ENCODE results near the gene ETV2.
"Not testable (repeated sequence)": the region's sequence is repeated elsewhere in the genome, so short reads cannot be mapped to it uniquely, and the experiment has no call there.

ETV2 gene

DNA sequence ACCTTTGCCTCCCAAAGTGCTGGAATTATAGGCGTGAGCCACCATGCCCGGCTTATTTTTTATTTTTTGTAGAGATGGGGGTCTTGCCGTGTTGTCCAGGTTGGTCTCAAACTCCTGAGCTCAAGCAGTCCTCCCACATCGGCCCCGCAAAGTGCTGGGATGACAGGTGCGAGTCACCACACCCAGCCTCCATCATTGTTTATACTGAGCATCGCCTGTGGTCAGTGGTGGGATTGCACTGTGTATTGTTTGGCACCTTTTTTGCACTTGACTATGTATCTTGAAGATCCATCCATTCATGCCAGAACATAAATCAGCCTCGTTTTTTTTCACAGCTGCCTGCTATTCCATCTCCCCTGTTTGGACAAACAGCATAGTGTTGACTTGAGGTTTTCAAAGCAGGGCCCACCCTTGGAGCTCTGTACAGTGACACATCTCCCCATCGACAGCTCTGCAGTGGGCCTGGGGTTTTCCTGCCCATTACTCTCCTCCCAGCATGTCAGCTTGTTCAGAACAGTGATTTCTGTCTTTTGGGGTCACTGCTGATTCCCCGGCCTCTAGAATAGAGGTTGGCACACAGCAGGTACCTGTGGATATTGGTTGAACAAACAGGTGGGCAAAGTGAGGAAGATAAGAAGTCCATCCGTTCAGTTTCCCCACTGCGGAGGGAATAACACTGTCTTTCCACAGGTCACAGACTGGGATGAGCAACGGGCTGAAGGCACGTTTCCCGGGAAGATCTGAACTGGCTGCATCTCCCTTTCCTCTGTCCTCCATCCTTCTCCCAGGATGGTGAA lies 16.6 kb downstream of the ETV2 start:
- DNase-seq (ENCODE audit: low read depth) = peak; percentile 22

DNA sequence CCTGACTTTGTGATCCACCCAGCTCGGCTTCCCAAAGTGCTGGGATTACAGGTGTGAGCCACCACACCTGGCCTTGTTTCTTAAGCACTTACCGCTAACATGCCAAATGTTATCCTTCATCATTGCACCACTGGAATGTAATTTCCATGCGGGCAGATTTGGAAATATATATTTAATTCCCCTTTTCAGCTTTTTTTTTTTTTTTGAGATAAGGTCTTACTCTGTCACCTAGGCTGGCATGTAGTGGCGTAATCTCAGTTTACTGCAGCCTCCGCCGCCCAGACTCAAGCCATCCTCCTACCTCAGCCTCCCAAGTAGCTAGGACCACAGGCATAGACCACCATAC lies 20.4 kb downstream of the ETV2 start:
- no peak for DNase-seq (ENCODE audit: low read depth)

DNA sequence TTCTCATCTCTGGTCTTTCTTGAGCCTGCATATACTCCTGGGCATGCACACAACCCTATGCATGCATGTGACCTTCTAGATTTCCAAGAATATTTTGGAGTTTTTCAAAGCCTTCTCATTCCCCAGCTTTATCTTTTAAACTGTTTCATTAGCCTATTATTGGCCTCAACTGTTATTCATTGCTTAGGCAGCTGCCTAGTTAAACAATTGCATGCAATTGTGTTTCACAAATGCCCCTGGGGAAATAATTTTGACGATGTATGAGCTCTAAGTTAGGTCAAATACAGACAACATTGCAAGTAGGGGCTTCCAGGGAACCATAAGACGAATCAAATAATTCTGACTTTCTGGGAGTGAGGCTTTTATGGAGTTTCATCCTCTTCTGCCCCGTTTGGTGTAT lies 22.4 kb downstream of the ETV2 start:
- DNase-seq (ENCODE audit: low read depth) = no peak

DNA sequence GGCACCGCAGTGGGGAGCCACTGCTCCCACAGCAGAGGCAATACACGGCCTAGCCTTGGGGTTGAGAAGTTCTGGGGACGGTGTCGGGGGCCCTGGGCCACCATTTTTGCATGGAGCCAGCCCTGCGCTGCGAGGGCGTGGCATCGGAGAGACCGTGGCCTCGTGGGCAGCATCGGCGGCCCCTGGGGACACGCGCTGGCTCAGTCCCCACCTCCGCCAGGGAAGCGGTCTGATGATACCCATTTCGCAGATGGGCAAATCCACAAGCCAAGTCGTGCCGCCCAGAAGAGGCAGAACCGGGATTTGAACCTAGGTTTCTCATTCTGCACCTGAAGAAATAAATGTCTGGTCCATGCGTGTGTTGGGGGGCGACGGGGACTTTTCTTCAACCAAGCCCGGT lies 23.6 kb downstream of the ETV2 start:
- DNase-seq (ENCODE audit: low read depth) = no peak

DNA sequence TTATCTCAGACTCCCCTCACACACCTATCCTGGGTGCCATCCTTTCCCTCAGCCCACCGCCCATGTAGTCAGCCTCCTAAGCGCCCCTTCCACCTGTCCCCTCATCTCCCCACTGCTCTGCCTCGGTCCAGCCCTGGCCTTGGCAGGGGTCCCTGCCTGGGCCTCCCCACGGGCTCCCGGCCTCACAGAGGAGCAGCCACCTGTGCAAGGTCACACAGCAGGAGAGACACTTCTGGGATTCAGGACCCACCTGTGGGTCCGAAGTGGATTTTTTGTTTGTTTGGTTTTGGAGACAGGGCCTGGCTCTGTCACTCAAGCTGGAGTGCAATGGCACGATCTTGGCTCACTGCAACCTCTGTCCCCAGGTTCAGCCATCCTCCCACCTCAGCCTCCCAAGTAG lies 24.1 kb downstream of the ETV2 start:
- DNase-seq (ENCODE audit: low read depth) = no peak

DNA sequence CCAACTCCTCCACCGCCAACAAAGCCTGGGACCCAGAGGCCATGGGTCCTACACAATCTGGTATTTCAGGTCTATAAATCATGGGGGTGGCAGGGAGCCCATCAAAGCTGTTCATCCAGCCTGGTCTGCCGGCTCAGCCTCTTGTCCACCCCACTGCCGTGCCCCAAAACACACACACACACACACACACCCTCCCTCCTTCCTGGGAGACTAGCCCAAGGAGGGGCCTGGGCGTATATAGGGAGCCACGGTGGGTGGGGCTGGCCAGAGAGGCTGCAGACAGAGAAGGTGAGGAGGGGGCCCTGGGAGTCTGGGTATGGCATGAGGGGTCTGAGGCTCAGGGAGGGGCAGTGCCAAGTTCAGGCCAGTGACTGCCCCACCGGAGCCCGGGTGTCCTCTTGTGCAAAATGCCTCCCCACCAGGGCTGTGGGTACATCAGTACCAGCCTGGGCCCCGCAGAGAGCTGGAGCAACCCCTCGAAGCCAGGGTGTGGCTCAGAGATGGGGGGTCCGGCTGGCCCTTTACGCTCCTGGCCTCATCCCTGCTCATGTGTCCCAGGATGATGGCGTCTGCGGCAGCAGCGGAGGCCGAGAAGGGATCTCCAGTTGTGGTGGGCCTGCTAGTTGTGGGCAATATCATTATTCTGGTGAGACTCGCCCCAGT lies 24.8 kb downstream of the ETV2 start, which contains the start of gene UPK1A:
TSS of gene UPK1A (plus strand) at position 267 of the 663 bp plus-strand sequence. CDS start at position 563, 296 bp downstream.
- no peak for DNase-seq (ENCODE audit: low read depth)

DNA sequence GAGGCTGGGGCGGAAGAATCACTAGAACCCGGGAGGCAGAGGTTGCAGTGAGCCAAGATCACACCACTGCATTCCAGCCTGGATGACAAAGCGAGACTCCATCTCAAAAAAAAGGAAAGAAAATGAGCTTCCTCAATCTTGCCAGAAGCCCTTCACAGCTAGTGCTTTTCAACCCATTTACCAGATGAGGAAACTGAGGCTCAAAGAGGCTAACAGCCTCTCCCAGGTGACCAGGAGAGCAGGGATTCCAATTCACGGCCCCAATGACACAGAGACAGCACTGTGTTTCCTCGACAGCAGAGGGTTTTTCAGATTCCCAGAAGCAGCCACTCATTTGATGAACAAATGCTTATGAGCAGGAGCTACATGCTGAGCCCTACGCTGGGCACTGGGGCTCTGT lies 28.0 kb downstream of the ETV2 start:
- DNase-seq (ENCODE audit: low read depth) = no peak

DNA sequence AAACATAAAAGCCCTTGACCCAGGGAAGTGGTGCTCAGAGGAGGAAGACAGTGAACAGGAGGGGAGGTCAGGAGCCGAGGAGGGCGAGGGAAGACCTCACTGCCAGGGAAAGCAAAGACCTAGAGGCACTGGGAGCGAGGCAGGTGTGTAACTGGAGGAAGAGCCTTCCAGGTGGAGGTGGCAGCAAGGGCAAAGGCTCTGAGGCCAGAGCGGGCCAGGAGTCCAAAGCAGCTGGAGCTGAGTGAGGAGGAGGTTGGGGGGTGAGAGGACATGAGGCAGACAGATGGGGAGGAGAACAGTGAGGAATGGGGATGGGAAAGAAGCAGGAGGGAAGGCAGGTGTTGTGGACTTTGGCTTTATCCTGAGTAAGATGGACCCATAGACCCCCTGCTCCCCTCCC lies 28.4 kb downstream of the ETV2 start:
- DNase-seq (ENCODE audit: low read depth) = no peak

GRCh38 chr19:35670686-35671085 lies 29.1 kb downstream of the ETV2 start:
- no peak for DNase-seq (ENCODE audit: low read depth)

GRCh38 chr19:35671818-35672217 lies 30.3 kb downstream of the ETV2 start:
- peak; percentile 45 for DNase-seq (ENCODE audit: low read depth)

DNA sequence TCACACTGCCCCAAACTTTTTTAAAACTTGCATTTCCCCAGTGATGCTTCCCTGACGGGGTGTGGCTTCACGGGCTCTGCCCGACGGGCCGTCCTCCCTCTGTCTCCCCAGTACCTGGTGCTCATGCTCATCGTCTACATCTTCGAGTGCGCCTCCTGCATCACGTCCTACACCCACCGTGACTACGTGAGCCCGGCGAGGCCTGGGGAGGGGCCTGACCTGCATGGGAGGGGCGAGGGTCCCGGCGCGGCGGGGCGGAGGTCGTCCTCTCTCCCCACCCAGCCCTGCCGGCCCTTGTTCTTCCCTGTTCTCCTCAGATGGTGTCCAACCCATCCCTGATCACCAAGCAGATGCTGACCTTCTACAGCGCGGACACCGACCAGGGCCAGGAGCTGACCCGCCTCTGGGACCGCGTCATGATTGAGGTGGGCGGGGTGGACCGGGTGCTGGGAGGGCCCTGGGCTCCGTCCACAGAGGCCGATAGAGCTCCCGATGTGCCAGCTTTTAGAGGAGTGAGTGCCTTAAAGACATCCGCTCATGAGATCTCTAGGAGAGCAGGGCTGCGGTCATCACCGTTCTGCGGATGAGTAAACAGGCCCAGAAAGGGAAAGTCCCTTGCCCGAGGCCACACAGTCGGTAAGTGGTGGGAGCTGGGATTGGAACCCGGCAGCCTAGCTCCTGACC lies 31.7 kb downstream of the ETV2 start:
- peak; percentile 77 for DNase-seq (ENCODE audit: low read depth)

- no peak for DNase-seq (ENCODE audit: low read depth)
Measured at GRCh38 chr19:35675589-35676140, 34.1 kb downstream of the ETV2 start.

DNA sequence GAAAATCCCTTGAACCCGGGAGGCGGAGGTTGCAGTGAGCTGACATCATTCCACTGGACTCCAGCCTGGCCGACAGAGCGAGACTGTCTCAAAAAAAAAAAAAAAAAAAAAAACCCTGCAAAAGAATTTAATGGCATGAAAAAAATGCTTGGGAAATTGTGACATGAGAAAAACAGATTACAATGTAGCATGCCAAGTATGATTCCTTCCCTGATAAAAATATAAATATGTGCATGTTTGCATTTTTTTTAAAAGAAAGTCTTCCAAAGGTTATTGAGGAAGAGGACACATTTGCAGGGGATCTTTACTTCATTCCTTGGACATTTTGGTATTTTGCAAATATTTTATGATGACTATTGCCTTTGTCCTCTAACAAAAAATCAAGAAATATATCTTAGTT lies 48.3 kb downstream of the ETV2 start:
- DNase-seq (ENCODE audit: low read depth) = peak; percentile 5

DNA sequence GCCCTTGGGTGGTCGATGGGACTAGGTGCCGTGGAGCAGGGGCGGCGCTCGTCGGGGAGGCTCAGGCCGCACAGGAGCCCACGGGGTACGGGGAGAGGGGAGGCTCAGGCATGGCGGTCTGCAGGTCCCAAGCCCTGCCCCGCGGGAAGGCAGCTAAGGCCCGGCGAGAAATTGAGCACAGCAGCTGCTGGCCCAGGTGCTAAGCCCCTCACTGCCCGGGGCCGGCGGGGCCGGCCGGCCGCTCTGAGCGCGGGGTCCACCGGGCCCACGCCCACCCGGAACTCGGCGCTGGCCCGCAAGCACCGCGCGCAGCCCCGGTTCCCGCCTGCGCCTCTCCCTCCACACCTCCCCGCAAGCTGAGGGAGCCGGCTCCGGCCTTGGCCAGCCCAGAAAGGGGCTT lies 49.6 kb downstream of the ETV2 start:
- not testable (repeated sequence) for DNase-seq (ENCODE audit: low read depth)

DNA sequence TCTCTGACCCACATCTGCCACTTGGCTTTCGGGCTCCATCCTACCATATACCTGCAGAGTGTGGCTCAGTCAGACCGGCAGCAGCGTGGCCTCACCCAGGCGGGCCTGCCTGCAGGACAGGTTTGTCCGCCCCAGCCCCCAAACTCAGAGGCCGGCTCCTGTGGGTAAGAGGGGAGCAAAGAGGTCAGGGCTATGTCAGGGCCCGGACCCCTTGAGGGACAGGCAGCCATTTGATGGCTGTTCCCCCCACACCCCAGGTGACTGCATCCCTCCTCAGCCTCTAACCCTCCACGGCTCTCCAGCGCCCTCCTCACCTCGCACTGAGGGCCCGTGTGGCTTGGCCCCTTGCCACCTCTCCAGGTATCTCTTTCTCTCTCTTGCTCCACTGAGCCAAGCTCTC lies 50.5 kb downstream of the ETV2 start:
- no peak for DNase-seq (ENCODE audit: low read depth)

DNA sequence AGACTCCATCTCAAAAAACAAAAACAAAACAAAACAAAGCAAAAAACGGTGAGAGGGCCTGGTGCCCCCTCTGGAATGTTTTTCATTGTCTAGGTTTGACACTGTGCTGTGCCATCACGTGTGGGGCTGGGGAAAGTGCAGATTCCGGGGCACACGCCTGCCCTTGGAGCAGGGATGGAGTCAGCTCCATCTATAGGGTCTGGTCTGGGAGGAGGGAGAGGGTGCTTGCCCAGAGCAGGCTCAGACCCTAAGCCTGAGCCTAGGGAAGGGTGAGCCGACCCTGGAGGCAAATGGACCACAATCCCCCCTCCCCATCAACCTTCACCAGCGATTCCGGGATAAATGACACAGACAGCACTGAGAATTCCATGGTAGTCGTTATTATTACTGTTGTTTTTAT lies 51.9 kb downstream of the ETV2 start:
- no peak for DNase-seq (ENCODE audit: low read depth)

- DNase-seq (ENCODE audit: low read depth) = peak; percentile 69
Measured at GRCh38 chr19:35693835-35694599, 52.5 kb downstream of the ETV2 start.
